Measurements from ENCODE around the gene ROBO3.

DNA sequence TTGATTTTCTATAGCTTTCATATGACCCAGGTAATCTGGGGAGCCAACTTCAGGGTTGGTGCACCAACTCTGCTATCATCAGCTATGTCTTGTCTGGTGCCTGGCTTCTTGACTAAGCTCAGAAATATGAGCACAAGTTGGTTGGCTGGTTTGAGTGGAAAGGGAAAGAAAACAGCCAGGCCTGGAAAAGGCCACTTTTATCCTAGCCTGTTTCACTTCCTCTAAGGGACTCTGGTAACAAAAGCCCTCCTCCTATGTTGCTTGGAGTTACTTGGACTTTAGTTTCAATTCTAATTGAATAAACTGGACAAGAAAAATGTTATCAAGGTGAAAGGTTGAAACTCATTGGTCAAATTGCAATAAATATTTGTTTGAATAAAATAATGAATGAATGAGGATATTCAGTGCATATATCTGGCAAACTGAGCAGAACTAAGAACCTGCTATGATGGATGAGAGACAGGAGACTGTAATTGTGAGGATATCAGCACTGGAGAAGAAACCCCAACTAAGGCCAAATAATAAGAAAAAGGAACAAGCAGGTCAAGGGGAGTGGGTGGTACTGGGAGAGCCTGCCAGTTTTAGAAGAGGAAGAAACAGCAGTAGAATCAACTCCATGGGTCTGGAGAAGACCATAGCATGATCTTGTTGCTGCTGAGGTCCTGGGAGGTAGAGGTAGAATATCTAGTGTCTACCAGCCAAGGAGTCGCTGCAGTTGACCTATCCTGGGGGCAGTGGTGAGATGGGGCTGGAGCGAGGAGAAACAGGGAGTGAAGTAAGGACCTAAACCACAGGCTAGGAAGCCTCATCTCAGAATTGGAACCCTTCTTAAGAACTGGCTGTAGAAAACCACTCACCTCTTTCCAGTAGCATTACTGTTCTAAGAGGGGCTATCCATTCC, 24.2 kb downstream of the ROBO3 start:
- TF ChIP-seq POLR2AphosphoS5 (IDR thresholded peaks at IDR 0.05; ENCODE audit: borderline replicate concordance, low read depth, low read length) (no peak), EZH2 (IDR thresholded peaks at IDR 0.05) (no peak)

Measured in SK-N-MC (cell line).